Chondrocyte (in vitro differentiated cells): ENCODE data around the gene TMEM141. TPM values are rescaled to one million over a fixed set of nuclear protein-coding genes. Genes with fewer than 3 reads are reported as not detected.
A peak's percentile ranks its signal among the peaks of the same experiment; 100 is the strongest.
"Not testable (repeated sequence)": the region's sequence is repeated elsewhere in the genome, so short reads cannot be mapped to it uniquely, and the experiment has no call there.

Source experiments
- DNase-seq: peaks from one replicate; pipeline ENCODE4 v3.0.0; 2021; ENCODE audit warnings: mixed read lengths, low spot score
- H3K27ac Mint-ChIP-seq: one replicate; pipeline ENCODE4 v1.8.0; 2021; ENCODE audit warnings: mild to moderate bottlenecking, moderate library complexity, mixed read lengths; ENCODE audit not compliant: unreplicated experiment
- H3K27me3 Mint-ChIP-seq: 2 replicates; pipeline ENCODE4 v1.8.0; 2021; ENCODE audit warnings: low read depth, mixed read lengths
- H3K36me3 Mint-ChIP-seq: 2 replicates; pipeline ENCODE4 v1.8.0; 2021; ENCODE audit warnings: low read depth, mixed read lengths
- H3K4me1 Mint-ChIP-seq: 2 replicates; pipeline ENCODE4 v1.8.0; 2021; ENCODE audit warnings: low read depth, mild to moderate bottlenecking, mixed read lengths
- H3K4me3 Mint-ChIP-seq: one replicate; pipeline ENCODE4 v1.8.0; 2021; ENCODE audit warnings: mild to moderate bottlenecking, moderate library complexity, mixed read lengths; ENCODE audit not compliant: unreplicated experiment
- H3K9me3 Mint-ChIP-seq: 2 replicates; pipeline ENCODE4 v1.8.0; 2021; ENCODE audit warnings: low read depth, mixed read lengths
- total RNA-seq: library from RNA; stranded (reverse); gene quantifications from 3 replicates; pipeline ENCODE4 v1.2.1, GENCODE V29; 2021
- TF ChIP-seq, protein P1 (sequence below): fragments of 200-600 bp; sonication (generic); IDR thresholded peaks from 2 replicates; pipeline ENCODE4 v1.5.0; 2021; ENCODE audit warnings: antibody characterized with exemption, mild to moderate bottlenecking, moderate library complexity

The TMEM141 gene
- total RNA-seq, 1 donor from 2014 or later = 31.2 TPM

- DNase-seq = peak; percentile 70
- H3K4me3 Mint-ChIP-seq = no peak overlapping the region
- no peak overlapping the region for H3K27ac Mint-ChIP-seq
- no peaks in the 10 kb centered on the region for H3K36me3 Mint-ChIP-seq
- H3K4me1 Mint-ChIP-seq = no peaks in the 10 kb centered on the region
- TF ChIP-seq, protein P1, sequence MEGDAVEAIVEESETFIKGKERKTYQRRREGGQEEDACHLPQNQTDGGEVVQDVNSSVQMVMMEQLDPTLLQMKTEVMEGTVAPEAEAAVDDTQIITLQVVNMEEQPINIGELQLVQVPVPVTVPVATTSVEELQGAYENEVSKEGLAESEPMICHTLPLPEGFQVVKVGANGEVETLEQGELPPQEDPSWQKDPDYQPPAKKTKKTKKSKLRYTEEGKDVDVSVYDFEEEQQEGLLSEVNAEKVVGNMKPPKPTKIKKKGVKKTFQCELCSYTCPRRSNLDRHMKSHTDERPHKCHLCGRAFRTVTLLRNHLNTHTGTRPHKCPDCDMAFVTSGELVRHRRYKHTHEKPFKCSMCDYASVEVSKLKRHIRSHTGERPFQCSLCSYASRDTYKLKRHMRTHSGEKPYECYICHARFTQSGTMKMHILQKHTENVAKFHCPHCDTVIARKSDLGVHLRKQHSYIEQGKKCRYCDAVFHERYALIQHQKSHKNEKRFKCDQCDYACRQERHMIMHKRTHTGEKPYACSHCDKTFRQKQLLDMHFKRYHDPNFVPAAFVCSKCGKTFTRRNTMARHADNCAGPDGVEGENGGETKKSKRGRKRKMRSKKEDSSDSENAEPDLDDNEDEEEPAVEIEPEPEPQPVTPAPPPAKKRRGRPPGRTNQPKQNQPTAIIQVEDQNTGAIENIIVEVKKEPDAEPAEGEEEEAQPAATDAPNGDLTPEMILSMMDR = no peak
- H3K27me3 Mint-ChIP-seq = peaks cover 13% of the 10 kb centered on the region
- peaks cover 21% of the 10 kb centered on the region for H3K9me3 Mint-ChIP-seq
Observed at GRCh38 chr9:136753371-136754058, 37.6 kb upstream of the TMEM141 start.

DNA sequence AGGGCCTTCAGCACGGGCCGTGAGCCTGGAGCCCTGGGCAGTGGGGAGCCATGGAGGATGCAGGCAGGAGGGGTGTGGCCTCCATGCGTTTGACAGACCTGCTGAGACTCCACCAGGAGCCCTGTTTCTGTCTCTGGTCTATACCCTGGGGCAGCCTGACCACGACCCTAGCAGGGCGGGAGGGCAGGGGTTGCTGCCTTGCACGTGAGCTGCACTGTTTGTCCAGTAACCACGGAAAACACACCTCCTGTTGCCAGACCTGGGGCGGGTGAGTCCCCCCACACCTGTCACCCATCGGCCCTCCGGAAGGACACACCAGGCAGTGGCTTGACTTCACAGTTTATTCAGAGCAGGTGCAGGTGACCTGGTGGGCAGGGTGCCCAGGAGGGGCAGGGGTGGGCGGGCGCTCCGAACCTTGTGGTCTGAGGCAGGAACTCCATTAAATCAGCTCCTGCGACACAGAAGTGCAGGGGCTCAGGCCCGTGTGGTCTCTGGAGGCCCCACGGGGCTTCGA is 37.0 kb upstream of the TMEM141 start:
- TF ChIP-seq, protein P1 = no peak
- no peak overlapping the region for H3K4me3 Mint-ChIP-seq
- H3K27me3 Mint-ChIP-seq = peaks cover 13% of the 10 kb centered on the region
- H3K36me3 Mint-ChIP-seq = no peaks in the 10 kb centered on the region
- no peak for DNase-seq
- no peak overlapping the region for H3K27ac Mint-ChIP-seq
- no peaks in the 10 kb centered on the region for H3K4me1 Mint-ChIP-seq
- peaks cover 21% of the 10 kb centered on the region for H3K9me3 Mint-ChIP-seq

- H3K27ac Mint-ChIP-seq = no peak overlapping the region
- no peak overlapping the region for H3K4me3 Mint-ChIP-seq
- H3K36me3 Mint-ChIP-seq = no peaks in the 10 kb centered on the region
- peaks cover 21% of the 10 kb centered on the region for H3K9me3 Mint-ChIP-seq
- DNase-seq = peak; percentile 93
- TF ChIP-seq, protein P1 = no peak
- no peaks in the 10 kb centered on the region for H3K4me1 Mint-ChIP-seq
- H3K27me3 Mint-ChIP-seq = peaks cover 13% of the 10 kb centered on the region
Observed at GRCh38 chr9:136754626-136755301, 36.4 kb upstream of the TMEM141 start.

GRCh38 chr9:136755302-136756133 is 35.6 kb upstream of the TMEM141 start:
- DNase-seq, H3K27ac Mint-ChIP-seq, H3K36me3 Mint-ChIP-seq, H3K4me1 Mint-ChIP-seq, H3K4me3 Mint-ChIP-seq: not testable (repeated sequence)
- Mint-ChIP-seq H3K27me3 (peaks cover 13% of the 10 kb centered on the region), H3K9me3 (peaks cover 21% of the 10 kb centered on the region)

DNA sequence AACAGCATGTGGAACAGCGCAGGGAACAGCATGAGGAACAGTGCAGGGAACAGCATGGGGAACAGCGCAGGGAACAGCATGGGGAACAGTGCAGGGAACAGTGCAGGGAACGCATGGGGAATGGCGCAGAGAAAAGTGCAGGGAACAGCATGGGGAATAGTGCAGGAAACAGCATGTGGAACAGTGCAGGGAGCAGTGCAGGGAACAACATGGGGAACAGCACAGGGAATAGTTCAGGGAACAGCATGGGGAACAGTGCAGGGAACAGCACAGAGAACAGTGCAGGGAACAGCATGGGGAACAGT is 35.1 kb upstream of the TMEM141 start:
- Mint-ChIP-seq H3K9me3 (peaks cover 21% of the 10 kb centered on the region), H3K27me3 (peaks cover 10% of the 10 kb centered on the region), H3K4me3 (no peak overlapping the region), H3K27ac (no peak overlapping the region), H3K4me1 (peaks cover 3% of the 10 kb centered on the region), H3K36me3 (no peaks in the 10 kb centered on the region)
- TF ChIP-seq, protein P1 = no peak
- no peak for DNase-seq
